ENCODE measurements around the gene ARHGAP42.

The ARHGAP42 gene

DNA sequence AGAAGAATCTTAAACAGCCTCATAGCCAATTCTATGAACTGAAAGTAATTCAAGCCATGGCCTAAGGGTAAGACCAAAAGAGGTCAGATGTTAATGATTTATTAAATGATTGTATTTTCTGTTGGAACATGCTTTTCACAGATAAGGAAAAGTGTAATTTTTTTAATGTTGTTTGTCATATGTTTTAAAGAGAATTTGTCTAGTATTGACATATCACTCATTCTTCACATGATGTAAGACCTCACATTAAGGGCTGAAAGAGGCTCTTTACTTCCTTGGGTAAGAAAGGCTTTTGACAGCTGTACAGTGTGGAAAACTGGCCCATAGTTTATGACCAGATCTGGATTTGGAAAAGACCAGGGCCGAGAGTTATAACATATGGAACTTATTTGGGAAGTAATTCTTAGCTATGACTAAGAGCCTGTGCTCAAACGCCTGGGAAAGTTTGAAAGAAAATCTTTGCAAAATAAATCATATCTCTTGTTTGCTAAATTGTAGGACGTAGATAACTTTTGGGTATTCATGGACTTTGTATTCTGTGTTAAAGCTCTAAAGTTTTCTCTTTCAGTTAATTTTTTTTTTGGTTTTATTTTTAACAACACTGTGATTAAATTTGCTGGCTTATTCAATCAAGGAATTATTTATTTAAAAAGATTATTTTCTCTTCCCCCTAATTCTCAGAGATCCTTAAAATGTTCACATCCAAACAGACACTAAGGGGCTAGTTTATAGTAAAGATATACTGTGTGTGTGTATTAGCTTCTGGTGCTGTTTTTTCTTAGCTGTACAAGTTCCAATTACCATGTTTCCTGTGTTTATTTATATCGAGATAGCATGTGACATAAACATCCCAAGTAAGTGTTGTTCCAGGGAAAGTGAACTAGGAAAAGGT, 162.2 kb downstream of the ARHGAP42 start:
- no peak for DNase-seq

DNA sequence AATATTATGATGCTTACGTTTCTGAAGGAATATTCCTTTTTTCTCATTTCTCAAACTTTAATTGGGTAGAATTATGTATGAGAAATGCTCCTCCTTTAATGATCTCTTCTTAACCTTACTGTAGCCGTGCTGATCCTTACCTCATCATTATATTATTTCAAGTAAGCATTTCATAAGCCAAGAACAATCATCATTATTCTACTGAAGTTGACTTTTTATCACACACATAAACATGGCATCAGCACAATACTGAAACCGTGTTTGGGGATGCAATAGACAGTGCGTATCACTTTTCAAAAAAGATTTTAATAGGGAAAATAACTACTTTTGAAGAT, 162.8 kb downstream of the ARHGAP42 start:
- no peak for DNase-seq

DNA sequence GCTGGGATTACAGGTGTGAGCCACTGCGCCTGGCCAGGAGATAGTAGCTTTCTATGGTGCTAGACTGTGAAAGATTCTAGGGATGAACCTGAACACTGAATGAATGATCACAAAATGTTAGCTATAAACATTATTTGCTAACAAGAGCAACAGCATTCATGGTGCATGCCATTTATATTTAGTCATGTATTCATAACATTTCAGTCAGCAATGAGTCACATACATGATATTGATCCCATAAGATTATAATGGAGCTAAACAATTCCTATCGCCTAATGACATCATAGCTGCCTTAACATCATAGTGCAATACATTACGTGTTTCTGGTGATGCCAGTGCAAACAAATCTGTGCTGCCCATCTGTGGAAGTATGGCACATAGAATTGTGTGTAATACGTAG, 164.1 kb downstream of the ARHGAP42 start:
- no peak for DNase-seq

DNA sequence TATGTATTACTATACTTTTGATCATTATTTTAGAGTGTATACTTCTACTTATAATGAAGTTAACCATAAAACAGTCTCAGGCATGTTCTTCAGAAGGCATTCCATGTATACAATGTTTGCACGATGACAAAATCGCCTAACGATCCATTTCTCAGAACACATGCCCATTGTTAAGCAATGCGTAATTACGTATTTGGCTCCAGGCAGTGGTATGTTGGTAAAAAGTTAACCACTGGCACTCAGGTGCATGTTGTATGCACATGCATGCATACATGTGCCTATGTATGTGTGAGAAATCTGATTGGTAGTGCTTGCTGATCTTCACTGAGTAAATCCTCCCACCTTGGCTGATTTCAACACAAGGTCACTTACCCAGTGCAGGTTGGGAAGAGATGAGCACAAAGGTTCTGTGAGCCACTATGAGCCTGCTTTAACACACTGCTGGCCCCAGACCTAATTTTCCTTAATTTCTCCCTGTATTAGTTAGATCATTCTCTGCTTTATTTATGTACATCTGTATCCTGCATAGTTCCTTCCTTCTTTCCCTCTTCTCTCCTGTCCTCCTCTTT, 164.6 kb downstream of the ARHGAP42 start:
- no peak for DNase-seq

DNA sequence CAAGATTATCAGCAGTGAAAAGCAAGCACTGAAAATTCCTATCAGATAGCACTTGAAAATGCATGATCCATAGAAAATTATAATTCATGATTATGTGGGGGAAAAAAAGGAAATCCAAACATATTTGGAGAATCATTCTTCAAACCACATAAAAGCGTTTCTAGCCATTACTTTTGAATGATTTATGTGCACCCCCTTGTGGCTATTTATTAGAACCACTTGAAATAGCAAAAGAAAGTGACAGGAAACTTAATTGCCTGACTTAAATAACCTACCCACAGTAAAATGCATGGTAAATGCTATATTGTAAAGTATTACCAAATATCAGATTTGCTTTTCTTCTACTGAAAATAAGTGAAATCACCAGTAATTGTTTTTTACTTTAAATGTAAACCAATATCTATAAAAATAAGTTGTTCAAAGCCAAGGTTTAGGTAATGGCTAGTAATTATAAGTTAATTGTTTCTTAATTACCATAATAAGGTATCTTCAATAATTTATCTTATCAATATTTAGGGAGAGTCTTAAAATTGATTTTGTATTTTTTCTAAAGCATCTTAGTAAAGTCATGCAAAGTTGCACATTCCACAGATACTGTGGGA, 168.5 kb downstream of the ARHGAP42 start:
- DNase-seq: no peak

DNA sequence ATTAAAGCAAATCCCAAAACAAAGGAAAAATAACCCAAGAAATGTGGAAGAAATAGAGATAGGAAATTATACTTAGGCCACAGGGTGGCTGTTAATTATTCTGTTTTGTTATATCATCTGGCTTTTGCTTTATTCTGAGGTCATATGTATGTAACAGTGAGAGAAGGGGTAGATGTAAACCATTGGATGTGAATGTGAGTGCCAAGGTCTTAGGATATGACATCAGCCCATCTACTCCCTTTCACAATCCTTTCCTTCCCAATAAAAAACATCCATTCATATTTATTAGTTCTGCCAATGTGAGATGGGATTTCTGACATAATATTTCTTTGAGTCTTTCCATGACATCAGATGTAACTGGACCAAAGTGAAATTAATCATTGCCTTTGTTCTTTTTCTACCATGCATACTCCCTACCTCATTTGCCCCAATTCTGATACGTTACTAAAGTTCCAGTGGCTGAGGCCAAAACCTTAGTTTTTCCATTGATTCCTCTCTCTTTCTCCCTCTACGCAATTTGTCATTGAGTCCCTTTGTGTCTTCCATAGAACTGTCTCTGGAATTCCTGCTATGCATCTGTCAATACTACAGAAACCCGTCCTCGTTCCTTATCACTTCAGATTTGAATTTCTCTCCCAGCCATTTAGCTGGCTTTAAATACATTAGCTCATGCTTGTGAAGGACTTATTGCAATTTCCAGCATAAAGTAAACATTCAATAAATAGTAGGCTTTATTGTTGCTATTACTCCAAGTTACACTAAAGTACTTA, 170.3 kb downstream of the ARHGAP42 start:
- DNase-seq: no peak

DNA sequence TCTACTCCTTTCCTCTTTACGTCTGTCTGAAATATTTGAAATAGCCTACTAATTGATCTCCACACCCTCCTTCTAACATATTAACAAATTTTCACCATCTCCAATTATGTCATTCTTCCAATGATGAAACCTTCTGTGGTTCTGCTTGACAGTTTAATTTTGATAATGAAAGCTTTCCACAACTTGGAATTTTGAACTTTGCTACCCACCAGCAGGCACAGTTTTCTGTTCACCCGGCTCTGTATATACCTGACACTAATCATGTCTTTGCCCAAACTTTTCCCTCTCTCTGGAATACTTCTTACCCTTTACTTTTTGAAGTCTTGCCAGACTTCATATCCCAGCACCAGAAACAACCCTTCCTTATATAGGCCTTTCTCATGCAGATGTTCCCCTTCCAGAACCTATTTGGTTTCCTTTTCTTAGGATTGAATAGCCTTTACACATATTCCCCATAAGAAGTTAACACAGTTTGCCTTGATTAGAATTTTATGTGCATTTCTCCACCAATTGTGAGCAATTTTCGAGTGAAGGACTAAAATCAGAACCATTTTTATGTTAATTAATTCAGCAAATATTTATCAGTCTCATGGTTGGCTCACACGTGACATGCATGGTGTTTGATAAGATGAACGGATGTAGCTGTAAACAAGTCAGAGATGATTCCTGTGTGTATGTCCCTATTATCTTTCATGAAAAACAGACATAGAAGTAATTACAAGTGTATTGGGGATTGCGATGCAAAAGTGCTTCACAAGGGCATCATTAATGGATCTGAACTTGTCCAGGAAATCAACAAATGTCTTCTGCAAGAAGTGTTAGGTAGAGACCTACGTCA, 173.4 kb downstream of the ARHGAP42 start:
- no peak for DNase-seq

DNA sequence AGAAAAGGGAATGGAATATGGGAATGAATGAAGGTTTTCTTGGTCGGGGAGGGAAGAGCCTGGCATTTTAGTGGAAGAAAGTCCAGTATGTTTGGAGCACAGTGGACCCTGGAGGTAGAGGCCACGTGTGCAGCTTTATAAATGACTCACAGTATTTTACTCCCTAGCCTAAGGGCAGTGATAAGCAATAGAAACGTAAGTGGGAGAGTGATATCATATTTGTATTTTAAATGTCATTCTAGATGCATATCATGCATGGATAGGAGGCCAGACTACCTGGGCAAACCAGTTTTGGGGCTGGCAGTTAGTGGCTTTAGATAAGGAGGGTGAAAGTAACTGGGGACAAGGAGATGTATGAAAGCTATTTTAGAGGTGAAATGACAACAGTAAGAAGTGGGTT, 174.1 kb downstream of the ARHGAP42 start:
- DNase-seq: no peak

DNA sequence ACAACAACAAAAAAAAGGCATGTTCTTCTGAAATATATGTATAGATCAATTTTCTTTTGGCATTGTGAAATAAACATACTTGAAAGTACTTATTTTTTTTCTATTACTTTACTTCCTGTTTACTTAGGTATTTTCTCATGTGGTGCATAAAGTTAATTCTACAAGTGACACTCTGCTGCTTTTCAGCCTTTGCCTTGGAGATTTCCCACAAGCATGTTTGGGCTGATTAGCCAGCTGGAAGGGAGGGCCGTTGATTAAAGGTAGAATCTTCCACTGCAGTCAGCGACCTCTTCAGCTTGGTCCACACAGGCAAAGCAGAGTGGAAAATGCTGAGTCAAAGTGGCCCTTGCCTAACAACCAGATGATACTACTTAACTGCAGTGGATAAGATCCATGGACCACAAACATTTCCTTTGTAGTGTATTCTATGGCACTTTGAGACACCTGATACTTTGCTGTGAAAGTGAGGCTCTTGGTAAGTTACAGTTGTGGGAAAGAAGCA, 176.0 kb downstream of the ARHGAP42 start:
- DNase-seq: no peak

DNA sequence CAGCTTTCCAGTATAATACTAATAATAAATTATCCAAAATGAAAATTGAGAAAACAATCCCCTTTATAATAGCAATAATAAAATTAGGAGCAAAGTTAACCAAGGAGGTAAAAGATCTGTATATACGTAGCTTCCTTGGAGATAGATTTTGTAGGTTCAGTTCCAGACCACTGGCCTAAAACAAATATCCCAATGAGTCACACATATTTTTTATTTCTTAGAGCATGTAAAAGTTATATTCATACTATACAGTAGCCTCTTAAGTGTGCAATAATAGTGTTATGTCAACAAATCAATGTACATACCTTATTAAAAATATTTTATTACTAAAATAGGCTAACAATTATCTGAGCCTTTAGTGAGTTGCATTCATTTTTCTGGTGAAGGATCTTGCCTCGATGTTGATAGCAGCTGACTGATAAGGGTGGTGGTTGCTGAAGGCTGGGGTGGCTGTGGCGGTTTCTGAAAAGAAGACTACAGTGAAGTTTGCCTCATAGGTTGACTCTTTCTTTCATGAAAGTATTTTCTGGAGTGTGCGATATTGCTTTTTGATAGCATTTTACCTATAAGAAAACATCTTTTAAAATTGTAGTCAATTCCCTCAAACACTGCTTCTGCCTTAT, 178.5 kb downstream of the ARHGAP42 start:
- no peak for DNase-seq

DNA sequence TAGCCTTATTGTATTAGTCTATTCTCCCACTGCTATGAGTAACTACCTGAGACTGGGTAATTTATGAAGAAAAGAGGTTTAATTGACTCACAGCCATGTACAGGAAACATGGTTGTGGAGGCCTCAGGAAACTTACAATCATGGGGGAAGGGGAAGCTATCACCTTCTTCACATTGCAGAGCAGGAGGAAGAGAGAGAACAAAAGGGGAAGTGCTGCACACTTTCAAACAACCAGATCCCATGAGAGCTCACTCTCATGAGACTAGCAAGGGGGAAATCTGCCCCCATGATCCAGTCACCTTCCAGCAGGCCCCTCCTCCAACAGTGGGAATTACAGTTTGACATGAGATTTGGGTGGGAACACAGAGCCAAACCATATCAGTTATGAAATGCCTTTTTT, 179.4 kb downstream of the ARHGAP42 start:
- DNase-seq: peak in 1 of 2 donors; percentile 1

DNA sequence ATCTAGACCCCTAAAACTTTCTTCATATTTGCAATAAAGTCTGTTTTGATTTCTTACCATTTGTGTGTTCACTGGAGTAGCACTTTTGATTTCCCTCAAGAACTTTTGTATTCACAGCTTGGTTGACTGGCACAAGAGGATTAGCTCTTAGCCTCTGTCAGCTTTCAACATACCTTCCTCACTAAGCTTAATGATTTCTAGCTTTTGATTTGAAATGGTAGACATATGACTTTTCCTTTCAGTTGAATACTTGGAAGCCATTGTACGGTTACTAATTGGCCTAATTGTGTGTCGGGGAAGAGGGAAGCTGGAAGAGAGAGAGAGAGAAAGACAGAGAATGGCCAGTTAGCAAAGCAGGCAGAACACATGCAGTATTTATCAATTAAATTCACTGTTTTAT, 180.5 kb downstream of the ARHGAP42 start:
- DNase-seq: no peak

DNA sequence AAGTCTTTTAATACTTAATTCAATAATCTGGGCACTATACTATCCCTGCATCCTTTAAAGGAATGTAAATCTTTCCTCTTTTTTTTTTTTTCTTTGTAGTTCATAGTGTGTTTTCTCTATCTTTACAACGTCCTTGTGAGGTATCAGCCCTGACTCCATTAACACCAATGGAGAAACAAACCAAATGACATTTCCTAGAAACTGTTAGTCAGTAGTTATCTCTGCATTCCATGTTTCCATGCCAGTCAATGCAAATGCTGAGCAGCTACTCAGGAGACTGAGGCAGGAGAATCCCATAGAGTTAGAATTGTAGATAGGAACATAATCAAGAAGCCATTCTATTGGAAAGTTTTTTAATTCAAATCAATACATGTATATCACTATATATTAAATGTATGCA, 182.2 kb downstream of the ARHGAP42 start:
- no peak for DNase-seq

DNA sequence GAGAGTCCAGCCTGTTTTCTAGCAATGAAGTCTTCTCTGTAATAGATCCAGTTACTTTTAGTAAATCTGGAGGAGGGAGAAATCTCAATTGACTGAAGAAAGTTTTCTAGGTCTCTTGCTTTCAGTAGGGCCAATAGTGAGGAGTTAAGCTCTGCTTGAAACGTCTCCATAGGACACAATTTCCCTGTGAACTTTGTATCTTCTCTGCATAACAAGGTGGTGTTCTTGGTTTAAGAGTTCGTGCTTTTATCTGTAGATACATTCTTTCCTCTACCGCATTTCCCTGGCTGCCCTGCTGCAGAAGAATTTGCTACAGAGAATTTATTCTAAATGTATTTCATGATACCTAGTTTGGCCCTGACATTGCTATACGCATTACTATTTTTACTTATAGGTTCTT, 183.1 kb downstream of the ARHGAP42 start:
- DNase-seq: no peak

DNA sequence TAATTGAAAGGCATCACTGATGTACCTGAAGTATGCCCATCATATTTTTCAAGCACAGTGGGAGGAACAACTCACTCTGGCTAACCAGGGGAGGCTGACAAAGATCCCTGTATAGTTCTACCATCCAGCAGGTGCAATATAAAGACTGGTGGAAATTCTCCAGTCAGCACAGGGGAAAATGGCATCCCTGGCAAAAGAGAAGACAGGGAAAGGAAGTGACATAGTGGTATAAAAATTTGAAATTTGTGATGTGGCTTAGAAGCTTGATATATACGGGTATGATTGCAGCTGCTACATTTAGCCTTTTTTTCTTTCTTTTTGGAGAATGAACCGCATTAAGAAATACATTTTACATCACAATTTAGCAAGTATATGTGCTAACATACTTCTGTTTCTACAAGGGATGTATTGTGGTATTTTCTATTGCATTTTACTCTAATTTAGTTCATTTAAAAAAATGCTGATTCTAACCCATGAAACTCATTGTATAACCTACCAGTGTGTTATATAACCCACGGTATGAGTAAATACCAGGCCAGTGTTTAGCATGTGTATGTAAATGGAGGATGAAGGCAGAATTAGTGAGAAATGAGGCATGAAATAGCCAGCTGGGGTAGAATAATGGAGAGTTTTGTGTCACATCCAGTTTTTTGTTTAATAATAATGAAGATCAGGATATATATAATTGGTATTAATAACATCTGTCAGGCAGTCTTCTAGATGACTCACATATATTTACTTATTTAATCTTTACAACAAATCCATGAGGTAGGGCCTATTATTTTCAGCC, 186.1 kb downstream of the ARHGAP42 start:
- no peak for DNase-seq

DNA sequence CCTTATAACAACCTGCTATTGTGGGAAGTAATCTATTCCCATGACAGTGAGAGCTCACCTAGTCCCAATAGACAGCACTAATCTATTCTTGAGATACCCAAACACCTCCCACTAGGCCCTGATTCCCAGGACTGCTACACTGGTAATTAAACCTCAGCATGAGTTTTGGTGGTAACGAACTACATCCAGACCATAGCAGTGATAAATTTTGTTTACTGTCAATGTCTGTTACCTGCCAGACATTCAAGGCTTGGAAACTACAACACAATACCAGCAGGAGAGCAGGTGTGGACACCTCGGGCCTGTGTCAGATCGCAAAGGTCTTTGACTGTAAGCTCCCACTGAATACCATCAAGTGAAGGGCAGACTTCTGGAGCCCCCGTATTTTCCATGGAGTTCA, 187.1 kb downstream of the ARHGAP42 start:
- DNase-seq: no peak

DNA sequence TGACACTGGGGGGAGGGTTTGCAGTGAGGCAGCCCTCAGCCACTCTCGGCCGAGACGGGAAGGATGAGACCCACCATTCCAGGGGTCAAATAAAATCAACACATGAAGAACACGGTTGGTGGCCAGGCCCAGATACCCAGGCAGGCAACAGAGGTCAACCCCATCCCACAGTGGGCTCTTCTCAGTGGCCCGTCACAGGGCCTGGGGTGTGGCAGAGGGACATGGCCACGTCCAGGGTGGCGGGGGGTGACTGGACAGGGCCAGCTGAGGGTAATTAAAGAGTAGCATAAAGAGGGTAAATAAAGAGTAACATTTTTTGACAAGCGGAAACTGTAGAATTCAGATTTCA, 188.4 kb downstream of the ARHGAP42 start:
- DNase-seq: no peak

DNA sequence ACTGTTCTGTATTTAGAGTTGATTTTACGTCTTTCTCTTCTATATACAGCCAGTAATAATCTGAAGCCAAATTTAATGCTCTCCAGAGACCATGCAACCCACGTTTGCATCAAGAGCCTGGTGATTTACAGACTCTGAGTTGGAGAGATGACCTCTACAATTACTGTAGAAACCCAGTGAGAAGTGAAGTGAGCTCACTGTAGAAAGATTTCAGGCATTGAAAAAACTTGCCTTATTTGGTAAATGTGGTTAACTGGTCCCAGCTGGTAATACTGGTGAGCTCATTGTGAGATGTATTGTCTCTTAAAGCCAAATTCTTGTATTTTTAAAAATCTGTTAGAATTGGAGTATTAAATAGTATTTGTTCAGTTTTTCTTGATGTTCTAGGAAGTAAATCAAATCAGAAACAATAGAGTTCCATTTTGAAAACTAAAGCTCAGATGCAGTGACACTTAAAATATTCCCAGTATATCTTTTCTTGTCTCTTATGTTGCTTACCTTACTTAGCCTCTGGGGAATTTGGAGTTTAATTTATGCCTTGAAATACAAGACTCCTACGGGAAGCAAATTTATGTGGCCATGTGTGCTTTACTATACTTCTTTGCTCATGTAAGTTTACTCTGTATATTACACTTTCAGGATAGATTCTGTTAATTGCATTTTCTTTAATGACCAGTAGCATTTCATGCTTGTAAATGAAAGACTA, 189.9 kb downstream of the ARHGAP42 start:
- DNase-seq: no peak

DNA sequence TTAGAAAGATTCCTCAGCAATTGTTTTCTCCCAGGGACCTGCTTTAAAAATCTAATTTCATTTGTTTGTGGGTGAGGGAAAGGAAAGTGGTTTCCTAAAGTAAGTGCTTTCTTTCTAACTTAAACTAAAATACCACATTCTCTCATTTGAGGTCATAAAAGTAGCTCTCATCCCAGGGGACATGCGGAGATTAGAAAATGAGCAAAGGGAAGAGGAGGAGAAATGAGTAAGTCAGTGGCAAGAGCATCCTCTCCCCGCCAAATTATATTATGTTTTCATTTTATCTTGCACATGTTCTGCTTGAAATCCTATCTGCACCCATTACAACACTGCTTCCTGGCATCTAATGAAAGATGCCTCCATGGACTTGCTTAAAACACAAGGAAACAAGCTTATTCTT, 191.4 kb downstream of the ARHGAP42 start:
- no peak for DNase-seq

DNA sequence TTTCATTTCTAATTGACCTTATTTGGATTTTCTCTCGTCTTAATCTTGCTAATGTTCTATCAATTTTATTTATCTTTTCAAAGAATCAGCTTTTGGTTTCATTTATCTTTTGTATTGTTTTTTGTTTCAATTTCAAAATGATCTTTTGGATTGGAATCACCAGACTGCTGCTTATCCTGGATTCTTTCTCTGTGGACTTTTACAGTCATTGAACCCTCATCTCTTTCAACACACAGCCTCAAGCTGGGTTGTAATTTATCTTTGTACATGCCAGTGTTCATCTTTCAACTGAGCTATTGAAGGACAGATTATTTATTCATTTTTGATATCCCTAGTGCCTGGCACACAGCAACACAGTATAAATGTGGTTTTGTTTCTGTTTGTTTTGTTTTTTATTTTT, 195.9 kb downstream of the ARHGAP42 start:
- no peak for DNase-seq

DNA sequence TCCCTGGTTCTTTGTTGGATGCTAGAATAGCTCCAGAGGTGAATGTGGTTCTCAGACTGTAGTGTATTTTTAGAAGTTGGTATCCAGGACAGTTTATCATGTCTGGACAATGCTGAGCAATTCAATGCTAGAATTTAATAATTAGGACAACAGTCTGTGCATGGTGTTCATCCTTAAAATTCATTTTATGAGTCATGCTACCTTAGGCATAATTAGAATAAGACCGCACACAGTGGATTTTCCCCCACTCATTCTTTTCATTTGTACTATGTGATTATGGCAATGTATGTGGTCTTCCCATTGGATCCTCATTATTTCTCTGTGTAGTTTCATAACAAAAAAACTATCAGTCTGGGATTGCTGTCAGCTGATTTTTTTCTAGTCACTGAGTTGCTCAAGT, 196.7 kb downstream of the ARHGAP42 start:
- DNase-seq: no peak
